ENCODE measurements around the gene DOCK4.

DNA sequence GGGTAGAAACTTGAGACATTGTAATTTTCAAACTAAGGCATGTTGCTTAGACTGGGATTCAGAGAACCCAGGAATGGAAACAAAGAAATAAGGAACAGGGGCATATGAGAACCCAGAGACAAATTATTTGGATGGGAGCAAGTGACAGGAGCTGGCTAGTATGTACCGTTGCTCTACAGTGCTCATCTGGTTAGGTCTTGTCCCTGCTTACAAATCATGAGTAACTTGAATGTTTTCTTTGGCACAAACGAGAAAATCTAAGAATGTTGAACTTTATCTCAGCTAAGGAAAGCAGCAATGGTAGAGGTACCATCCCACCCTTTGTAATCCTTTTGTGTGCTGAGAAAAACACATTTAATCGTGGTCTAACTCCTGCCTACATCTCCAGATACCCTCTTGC is 527.9 kb downstream of the DOCK4 start:
- TF ChIP-seq, protein P1, sequence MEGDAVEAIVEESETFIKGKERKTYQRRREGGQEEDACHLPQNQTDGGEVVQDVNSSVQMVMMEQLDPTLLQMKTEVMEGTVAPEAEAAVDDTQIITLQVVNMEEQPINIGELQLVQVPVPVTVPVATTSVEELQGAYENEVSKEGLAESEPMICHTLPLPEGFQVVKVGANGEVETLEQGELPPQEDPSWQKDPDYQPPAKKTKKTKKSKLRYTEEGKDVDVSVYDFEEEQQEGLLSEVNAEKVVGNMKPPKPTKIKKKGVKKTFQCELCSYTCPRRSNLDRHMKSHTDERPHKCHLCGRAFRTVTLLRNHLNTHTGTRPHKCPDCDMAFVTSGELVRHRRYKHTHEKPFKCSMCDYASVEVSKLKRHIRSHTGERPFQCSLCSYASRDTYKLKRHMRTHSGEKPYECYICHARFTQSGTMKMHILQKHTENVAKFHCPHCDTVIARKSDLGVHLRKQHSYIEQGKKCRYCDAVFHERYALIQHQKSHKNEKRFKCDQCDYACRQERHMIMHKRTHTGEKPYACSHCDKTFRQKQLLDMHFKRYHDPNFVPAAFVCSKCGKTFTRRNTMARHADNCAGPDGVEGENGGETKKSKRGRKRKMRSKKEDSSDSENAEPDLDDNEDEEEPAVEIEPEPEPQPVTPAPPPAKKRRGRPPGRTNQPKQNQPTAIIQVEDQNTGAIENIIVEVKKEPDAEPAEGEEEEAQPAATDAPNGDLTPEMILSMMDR (IDR thresholded peaks at IDR 0.05) = no peak
- no peak for TF ChIP-seq POLR2A (IDR thresholded peaks at IDR 0.05)
